Activated B cell treated with CpG ODN at 0.5 μM for 24 hours (primary cell): ENCODE measurements around the gene ATP23. TPM values are rescaled to one million over a fixed set of nuclear protein-coding genes. Genes with fewer than 3 reads are reported as not detected.

Experiments
- ATAC-seq: fragments of 200-7000 bp; cut with Tn5 transposase; one replicate; pipeline ENCODE4 v1.10.0; 2021; ENCODE audit warnings: low read depth, mild to moderate bottlenecking, moderate library complexity
- CTCF ChIA-PET: fragments of 350-600 bp; sonication (Branson Sonifier 250); formaldehyde crosslinking; loops from one replicate; lab custom pipeline; 2021; ENCODE audit warnings: antibody characterized with exemption; lab: Charles Lee
- POLR2A ChIA-PET: fragments of 350-600 bp; sonication (Branson Sonifier 250); formaldehyde crosslinking; loops from one replicate; lab custom pipeline; 2021; ENCODE audit warnings: antibody characterized with exemption; lab: Charles Lee
- DNase-seq: peaks from one replicate; pipeline ENCODE4 v3.0.0; 2022
- H3K27ac Mint-ChIP-seq: one replicate; pipeline ENCODE4 v1.8.0; 2020; ENCODE audit warnings: mixed read lengths
- H3K27me3 Mint-ChIP-seq: one replicate; pipeline ENCODE4 v1.8.0; 2021; ENCODE audit warnings: mixed read lengths
- H3K36me3 Mint-ChIP-seq: one replicate; pipeline ENCODE4 v1.8.0; 2021; ENCODE audit warnings: low read depth, mixed read lengths
- H3K4me1 Mint-ChIP-seq: one replicate; pipeline ENCODE4 v1.8.0; 2021; ENCODE audit warnings: mixed read lengths
- H3K4me3 Mint-ChIP-seq: one replicate; pipeline ENCODE4 v1.8.0; 2020; ENCODE audit warnings: mild to moderate bottlenecking, mixed read lengths
- H3K9me3 Mint-ChIP-seq: one replicate; pipeline ENCODE4 v1.8.0; 2020; ENCODE audit warnings: mixed read lengths
- intact Hi-C: fragments of 100-400 bp; cut with micrococcal nuclease; formaldehyde crosslinking; loops from one replicate; pipeline ENCODE4 v1.15.1; 2024
- total RNA-seq: library from RNA; stranded (reverse); gene quantifications from 2 replicates; pipeline ENCODE4 v1.2.3, GENCODE V29; 2022
- TF ChIP-seq, protein P1 (sequence below): fragments of 200-600 bp; IDR thresholded peaks from one replicate; pipeline ENCODE4 v1.8.0; 2022; ENCODE audit warnings: antibody characterized with exemption, mild to moderate bottlenecking

ATP23 gene
- total RNA-seq, 1 donor from 2014 or later, result 3.0 TPM

DNA sequence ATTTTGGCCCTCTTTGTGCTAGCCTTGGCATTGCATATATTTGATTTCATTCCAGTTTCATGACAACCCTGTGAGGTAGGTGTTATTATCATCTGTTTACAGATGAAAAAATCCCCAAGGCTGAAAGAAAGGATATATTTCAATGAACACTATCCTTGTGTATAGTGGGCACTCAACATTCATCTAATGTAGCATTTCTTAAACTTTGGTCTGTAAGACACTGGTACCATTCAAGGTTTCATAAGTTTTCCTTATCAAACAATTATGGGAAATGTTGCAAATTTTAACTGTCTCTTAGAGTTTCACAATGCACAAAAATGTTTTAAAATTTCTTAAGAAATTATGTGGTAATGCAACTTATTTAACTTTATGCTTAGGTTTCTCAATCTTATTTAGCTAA is 44.3 kb downstream of the ATP23 start:
- intact Hi-C loops, result loop anchor here (10.0 kb wide), 1 partner anchor 359 kb away; no protein-coding TSS in a partner anchor

DNA sequence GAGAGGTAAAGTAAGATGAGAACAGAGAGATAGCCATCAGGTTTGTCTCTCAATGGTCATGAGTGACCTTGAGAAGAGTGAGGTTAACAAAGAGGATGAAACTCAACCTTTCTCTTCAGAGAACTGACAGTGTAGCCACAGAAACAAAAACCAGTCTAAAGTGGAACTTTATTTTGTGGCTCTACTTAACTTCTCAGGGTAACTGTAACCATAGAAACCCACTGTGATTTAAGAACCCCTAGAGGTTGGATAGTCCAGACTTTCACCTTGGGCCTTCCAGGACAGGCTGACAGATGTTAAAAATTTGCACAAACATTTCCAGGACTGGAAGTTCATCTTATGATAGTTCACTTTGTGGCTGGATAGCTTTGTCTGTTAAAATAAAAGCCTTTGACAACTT is 48.5 kb downstream of the ATP23 start:
- ChIA-PET POLR2A (no interaction called here), CTCF (no interaction called here)
- no peak for ATAC-seq
- TF ChIP-seq, protein P1, sequence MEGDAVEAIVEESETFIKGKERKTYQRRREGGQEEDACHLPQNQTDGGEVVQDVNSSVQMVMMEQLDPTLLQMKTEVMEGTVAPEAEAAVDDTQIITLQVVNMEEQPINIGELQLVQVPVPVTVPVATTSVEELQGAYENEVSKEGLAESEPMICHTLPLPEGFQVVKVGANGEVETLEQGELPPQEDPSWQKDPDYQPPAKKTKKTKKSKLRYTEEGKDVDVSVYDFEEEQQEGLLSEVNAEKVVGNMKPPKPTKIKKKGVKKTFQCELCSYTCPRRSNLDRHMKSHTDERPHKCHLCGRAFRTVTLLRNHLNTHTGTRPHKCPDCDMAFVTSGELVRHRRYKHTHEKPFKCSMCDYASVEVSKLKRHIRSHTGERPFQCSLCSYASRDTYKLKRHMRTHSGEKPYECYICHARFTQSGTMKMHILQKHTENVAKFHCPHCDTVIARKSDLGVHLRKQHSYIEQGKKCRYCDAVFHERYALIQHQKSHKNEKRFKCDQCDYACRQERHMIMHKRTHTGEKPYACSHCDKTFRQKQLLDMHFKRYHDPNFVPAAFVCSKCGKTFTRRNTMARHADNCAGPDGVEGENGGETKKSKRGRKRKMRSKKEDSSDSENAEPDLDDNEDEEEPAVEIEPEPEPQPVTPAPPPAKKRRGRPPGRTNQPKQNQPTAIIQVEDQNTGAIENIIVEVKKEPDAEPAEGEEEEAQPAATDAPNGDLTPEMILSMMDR, result no peak
- Mint-ChIP-seq H3K27ac (no peak overlapping the region), H3K9me3 (peaks cover 2% of the 10 kb centered on the region), H3K27me3 (peaks cover 9% of the 10 kb centered on the region), H3K4me3 (no peak overlapping the region), H3K36me3 (no peaks in the 10 kb centered on the region), H3K4me1 (no peaks in the 10 kb centered on the region)
- intact Hi-C loops, result loop anchor here (10.0 kb wide), 1 partner anchor 355 kb away; no protein-coding TSS in a partner anchor
- DNase-seq, result no peak

More for the DNA sequence above, 44.3 kb downstream of the ATP23 start:
- Mint-ChIP-seq H3K27ac (no peak overlapping the region), H3K27me3 (peaks cover 10% of the 10 kb centered on the region), H3K36me3 (no peaks in the 10 kb centered on the region), H3K9me3 (peaks cover 2% of the 10 kb centered on the region), H3K4me1 (no peaks in the 10 kb centered on the region), H3K4me3 (no peak overlapping the region)
- POLR2A ChIA-PET, result no interaction called here
- TF ChIP-seq, protein P1, result no peak
- ATAC-seq (no peak), DNase-seq (no peak)
- CTCF ChIA-PET, result no interaction called here

DNA sequence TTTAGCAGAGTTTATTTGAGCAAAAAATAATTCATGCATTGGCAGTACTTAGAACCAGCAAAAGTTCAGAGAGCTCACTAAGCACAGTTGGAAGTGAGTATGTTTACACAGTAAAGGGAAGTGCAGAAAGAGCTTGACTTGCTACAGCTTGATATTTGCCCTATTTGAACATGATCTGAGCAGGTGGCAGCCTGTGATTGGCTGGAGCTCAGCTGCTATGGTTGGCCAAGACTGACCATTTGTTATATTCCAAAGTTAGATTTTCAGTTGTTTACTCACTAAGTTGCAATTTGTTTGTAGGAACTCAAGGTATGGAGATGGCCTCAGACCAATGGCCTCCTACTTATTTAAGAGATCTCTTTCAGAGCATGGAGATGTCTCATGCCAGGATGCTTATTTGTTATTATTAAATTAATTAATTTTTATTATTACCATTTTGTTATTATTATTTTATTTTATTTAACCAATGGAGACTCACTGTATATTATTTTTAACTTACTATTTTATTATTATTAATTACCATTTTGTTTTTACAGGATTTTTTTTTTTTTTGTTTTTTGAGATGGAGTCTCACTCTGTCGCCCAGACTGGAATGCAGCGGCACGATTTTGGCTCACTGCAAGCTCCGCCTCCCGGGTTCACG is 49.0 kb downstream of the ATP23 start:
- H3K27ac Mint-ChIP-seq, result no peak overlapping the region
- no peak overlapping the region for H3K4me3 Mint-ChIP-seq
- TF ChIP-seq, protein P1, result no peak
- CTCF ChIA-PET, result no interaction called here
- no peaks in the 10 kb centered on the region for H3K4me1 Mint-ChIP-seq
- H3K36me3 Mint-ChIP-seq, result no peaks in the 10 kb centered on the region
- intact Hi-C loops, result no loop called here
- peaks cover 2% of the 10 kb centered on the region for H3K9me3 Mint-ChIP-seq
- no peak for ATAC-seq
- POLR2A ChIA-PET, result no interaction called here
- peaks cover 9% of the 10 kb centered on the region for H3K27me3 Mint-ChIP-seq
- DNase-seq, result no peak

DNA sequence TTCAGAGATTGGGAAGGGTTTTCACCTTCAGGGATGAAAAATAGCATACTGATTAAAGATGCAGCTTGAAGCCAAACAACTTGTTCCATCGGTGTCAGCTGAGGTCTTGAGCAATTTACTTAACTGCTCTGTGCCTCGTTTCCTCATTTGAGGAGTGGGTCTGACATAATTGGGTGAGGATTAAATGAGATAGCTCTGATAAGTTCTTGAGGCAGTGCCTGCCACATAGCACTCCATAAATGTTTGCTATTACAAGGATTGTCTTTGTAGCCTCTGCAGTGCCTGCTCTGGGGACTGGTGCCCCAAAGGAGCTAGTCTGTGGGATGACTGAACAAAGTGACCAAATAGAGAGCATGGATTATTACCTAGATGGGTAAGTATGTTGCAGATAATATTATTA is 50.6 kb downstream of the ATP23 start:
- intact Hi-C loops, result no loop called here
- ChIA-PET POLR2A (no interaction called here), CTCF (interaction anchor here (1.3 kb wide), 1 partner anchor 9 kb away, joined by 3 read pairs; no protein-coding TSS in a partner anchor)
- no peak overlapping the region for H3K4me3 Mint-ChIP-seq
- TF ChIP-seq, protein P1, result no peak
- H3K36me3 Mint-ChIP-seq, result peaks cover 6% of the 10 kb centered on the region
- H3K9me3 Mint-ChIP-seq, result peaks cover 7% of the 10 kb centered on the region
- ATAC-seq, result no peak
- H3K27me3 Mint-ChIP-seq, result peaks cover 9% of the 10 kb centered on the region
- H3K4me1 Mint-ChIP-seq, result no peaks in the 10 kb centered on the region
- DNase-seq, result no peak
- no peak overlapping the region for H3K27ac Mint-ChIP-seq

DNA sequence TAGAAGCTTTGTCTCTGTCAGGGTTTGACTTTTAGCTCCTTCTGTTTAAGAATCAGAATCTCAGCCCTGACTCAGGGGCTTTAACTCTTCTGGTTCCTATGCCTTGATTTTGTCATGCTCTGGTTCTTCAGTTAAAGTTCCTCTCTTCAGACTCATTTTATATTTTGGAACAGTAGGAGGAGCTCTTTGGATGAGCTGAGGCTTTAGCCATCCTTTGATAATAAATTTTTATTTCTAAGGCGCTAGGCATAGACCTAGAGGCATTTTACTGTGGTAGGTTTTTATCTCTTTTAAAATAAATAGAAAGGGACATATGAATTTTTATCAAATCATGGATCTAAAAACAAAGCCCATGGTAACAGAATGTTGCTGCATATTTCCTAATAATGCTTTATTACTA is 51.7 kb downstream of the ATP23 start:
- no peak for DNase-seq
- H3K9me3 Mint-ChIP-seq, result peaks cover 9% of the 10 kb centered on the region
- ATAC-seq, result no peak
- H3K36me3 Mint-ChIP-seq, result peaks cover 6% of the 10 kb centered on the region
- TF ChIP-seq, protein P1, result no peak
- CTCF ChIA-PET, result no interaction called here
- peaks cover 7% of the 10 kb centered on the region for H3K27me3 Mint-ChIP-seq
- intact Hi-C loops, result no loop called here
- no peak overlapping the region for H3K4me3 Mint-ChIP-seq
- H3K27ac Mint-ChIP-seq, result no peak overlapping the region
- POLR2A ChIA-PET, result no interaction called here
- H3K4me1 Mint-ChIP-seq, result no peaks in the 10 kb centered on the region
